SK-N-SH (cell line): ENCODE measurements around the gene HOXA2. TPM values are rescaled to one million over a fixed set of nuclear protein-coding genes. Genes with fewer than 3 reads are reported as not detected.

Experiments
- CTCF ChIA-PET: fragments of 300-600, 350-600 bp; formaldehyde crosslinking; extraction: SDS; loops from one replicate; lab custom pipeline; 2021; lab: Yijun Ruan, JAX
- POLR2A ChIA-PET: fragments of 350-600 bp; sonication (Branson Sonifier 250); formaldehyde crosslinking; extraction: SDS; loops from one replicate; lab custom pipeline; 2020; ENCODE audit warnings: antibody characterized with exemption, inconsistent platforms; lab: Yijun Ruan, JAX
- DNase-seq: peaks from one replicate; pipeline ENCODE4 v3.0.0; 2012
- H2AFZ ChIP-seq: fragments of 200-600 bp; sonication (generic); 2 replicates; pipeline ENCODE4 v1.8.1; 2016; ENCODE audit warnings: antibody characterized with exemption, mild to moderate bottlenecking, low read depth
- H3F3A ChIP-seq: fragments of 200-600 bp; sonication (generic); replicated peaks from 2 replicates; pipeline ENCODE3; 2016; ENCODE audit warnings: antibody characterized with exemption, mild to moderate bottlenecking; ENCODE audit not compliant: insufficient read depth
- H3K27ac ChIP-seq, 2 experiments: fragments of 200-500 bp in 1 of 2; fragments of 200-600 bp in 1 of 2; sonication (Bioruptor generic) in 1 of 2; sonication (generic), shearing (Covaris generic) in 1 of 2; 2 replicates each; pipeline versions ENCODE4 v1.5.1 to v1.6.1; 2014 to 2016; ENCODE audit warnings: low read depth in 2 of 2, inconsistent platforms in 1 of 2, low read length in 1 of 2, mild to moderate bottlenecking in 1 of 2, mixed read lengths in 1 of 2
- H3K27me3 ChIP-seq: fragments of 200-600 bp; sonication (generic), shearing (Covaris generic); 2 replicates; pipeline ENCODE4 v1.6.1; 2016; ENCODE audit warnings: mixed run types; ENCODE audit not compliant: insufficient read depth
- H3K36me3 ChIP-seq, 2 experiments: fragments of 200-500 bp in 1 of 2; fragments of 200-600 bp in 1 of 2; sonication (Bioruptor generic) in 1 of 2; sonication (generic) in 1 of 2; replicated peaks in 1 of 2; 2 replicates each; pipeline versions ENCODE3 to v1.5.1; 2014 to 2016; ENCODE audit warnings: low read length in 1 of 2, mild to moderate bottlenecking in 1 of 2; ENCODE audit not compliant: insufficient read depth in 2 of 2, control insufficient read depth in 1 of 2
- H3K4me1 ChIP-seq, 2 experiments: fragments of 200-500 bp in 1 of 2; fragments of 200-600 bp in 1 of 2; sonication (Bioruptor generic) in 1 of 2; sonication (generic), shearing (Covaris generic) in 1 of 2; 2 replicates each; pipeline versions ENCODE4 v1.5.1 to v1.6.1; 2014 to 2016; ENCODE audit warnings: low read depth in 1 of 2, low read length in 1 of 2, mixed run types in 1 of 2; ENCODE audit not compliant: insufficient read depth in 2 of 2, control insufficient read depth in 1 of 2
- H3K4me2 ChIP-seq: fragments of 200-600 bp; sonication (generic), shearing (Covaris generic); 2 replicates; pipeline ENCODE4 v1.6.1; 2017; ENCODE audit warnings: mixed run types
- H3K4me3 ChIP-seq, 2 experiments: fragments of 200-500 bp in 1 of 2; fragments of 200-600 bp in 1 of 2; sonication (Bioruptor generic) in 1 of 2; sonication (generic), shearing (Covaris generic) in 1 of 2; 2 replicates each; pipeline versions ENCODE4 v1.5.1 to v1.8.1; 2014 to 2016; ENCODE audit warnings: low read depth in 2 of 2, inconsistent platforms in 1 of 2, low read length in 1 of 2, mild to moderate bottlenecking in 1 of 2, mixed read lengths in 1 of 2, moderate library complexity in 1 of 2
- H3K79me2 ChIP-seq: fragments of 200-600 bp; sonication (generic); 2 replicates; pipeline ENCODE4 v1.8.1; 2017; ENCODE audit warnings: mild to moderate bottlenecking; ENCODE audit not compliant: insufficient read depth
- H3K9ac ChIP-seq: fragments of 200-600 bp; sonication (generic); 2 replicates; pipeline ENCODE4 v1.6.1; 2017; ENCODE audit warnings: mixed run types
- H3K9me2 ChIP-seq: fragments of 200-600 bp; sonication (generic); 2 replicates; pipeline ENCODE4 v1.6.1; 2017; ENCODE audit warnings: mixed run types
- H3K9me3 ChIP-seq: fragments of 200-600 bp; sonication (generic); 2 replicates; pipeline ENCODE4 v1.6.1; 2017; ENCODE audit warnings: mixed run types, mild to moderate bottlenecking, moderate library complexity
- H4K20me1 ChIP-seq: fragments of 200-600 bp; sonication (generic); 2 replicates; pipeline ENCODE4 v1.6.1; 2017; ENCODE audit warnings: mild to moderate bottlenecking, mixed run types; ENCODE audit not compliant: insufficient read depth
- CHD2 ChIP-seq: fragments of 150-350 bp; IDR thresholded peaks from 2 replicates; pipeline ENCODE4 v1.6.1; 2018; ENCODE audit warnings: low read length; ENCODE audit not compliant: partially characterized antibody
- ELF1 ChIP-seq: IDR thresholded peaks from 2 replicates; pipeline ENCODE4 v1.4.0; 2012
- FOXJ3 ChIP-seq: sonication (generic); formaldehyde crosslinking; IDR thresholded peaks from 2 replicates; pipeline ENCODE4 v1.5.1; 2020; ENCODE audit warnings: mild to moderate bottlenecking, missing genetic modification reagents
- FOXM1 ChIP-seq: IDR thresholded peaks from 2 replicates; pipeline ENCODE4 v1.4.0; 2012; ENCODE audit warnings: low read depth, mild to moderate bottlenecking
- JUND ChIP-seq: IDR thresholded peaks from 2 replicates; pipeline ENCODE4 v1.4.0; 2012
- MAX ChIP-seq: IDR thresholded peaks from 2 replicates; pipeline ENCODE4 v1.4.0; 2012; ENCODE audit warnings: low read depth
- NRF1 ChIP-seq: IDR thresholded peaks from 2 replicates; pipeline ENCODE4 v1.6.1; 2012; ENCODE audit warnings: low read depth, mild to moderate bottlenecking, low read length
- PBX3 ChIP-seq: IDR thresholded peaks from 2 replicates; pipeline ENCODE4; 2012
- POLR2AphosphoS5 ChIP-seq: IDR thresholded peaks from 2 replicates; pipeline ENCODE4 v1.6.1; 2012; ENCODE audit warnings: low read depth, low read length
- RAD21 ChIP-seq: IDR thresholded peaks from 2 replicates; pipeline ENCODE4 v1.6.1; 2012; ENCODE audit warnings: mild to moderate bottlenecking, low read length
- RFX5 ChIP-seq: IDR thresholded peaks from 2 replicates; pipeline ENCODE4 v1.6.1; 2012; ENCODE audit warnings: mild to moderate bottlenecking, improper control_type of control experiment, low read length
- TEAD4 ChIP-seq: IDR thresholded peaks from 2 replicates; pipeline ENCODE4 v1.4.0; 2012; ENCODE audit warnings: mild to moderate bottlenecking, borderline replicate concordance; ENCODE audit not compliant: insufficient read depth
- WGBS: methylation state at CpG from one replicate; pipeline ENCODE4 v1.1.6; 2017; ENCODE audit warnings: low lambda C conversion rate; 5-methylcytosine and 5-hydroxymethylcytosine counted together
- polyA plus RNA-seq, 3 experiments: library from polyadenylated mRNA; depleted of rRNA; stranded (reverse); fragments of >200 nt; gene quantifications; 2 replicates each; pipeline ENCODE4 v1.2.3, GENCODE V29; 2012
- TF ChIP-seq, protein P1 (sequence below): fragments of 150-350 bp; IDR thresholded peaks from 2 replicates; pipeline ENCODE4 v1.6.1; 2016; ENCODE audit warnings: mild to moderate bottlenecking, low read depth, low read length
- TF ChIP-seq, protein P2 (sequence below): IDR thresholded peaks from 2 replicates; pipeline ENCODE4 v1.4.0; 2012; ENCODE audit warnings: low read depth, borderline replicate concordance
- TF ChIP-seq, protein P3 (sequence below): fragments of 200-600 bp; sonication (generic); IDR thresholded peaks from 2 replicates; pipeline ENCODE4 v1.6.1; 2017; ENCODE audit warnings: antibody characterized with exemption, mild to moderate bottlenecking, moderate library complexity

HOXA2 gene
- polyA plus RNA-seq, 1 of the 3 experiments (the other 2 are of a cell fraction): not detected

DNA sequence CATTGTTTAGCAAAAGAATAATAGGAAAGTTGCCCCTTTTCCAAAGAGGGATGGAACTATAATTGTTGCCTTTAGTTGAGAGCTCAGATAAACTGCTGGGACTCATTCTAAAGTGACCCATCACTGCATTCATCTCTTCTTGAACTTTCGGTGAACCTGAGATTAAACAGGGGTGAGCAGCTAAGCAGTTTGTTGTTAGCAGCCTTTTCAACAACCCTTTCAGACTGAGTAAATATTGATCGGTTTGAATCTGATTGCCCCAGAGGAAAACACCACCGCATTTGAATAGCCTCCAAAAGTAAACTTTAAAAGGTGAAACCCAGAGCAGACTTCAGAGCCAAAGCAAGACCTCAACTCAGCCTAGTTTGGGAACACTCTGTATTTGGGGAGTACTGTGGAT lies 11.4 kb downstream of the HOXA2 start:
- H3K4me2 ChIP-seq: no peak overlapping the region
- H3K27ac ChIP-seq: no peak overlapping the region
- H3F3A ChIP-seq: no peaks in the 10 kb centered on the region
- H3K27me3 ChIP-seq: peaks cover 88% of the 10 kb centered on the region
- no peak for TF ChIP-seq FOXM1
- H4K20me1 ChIP-seq: no peaks in the 10 kb centered on the region
- no peak overlapping the region for H3K4me3 ChIP-seq
- WGBS: 2% methylated on average over 3 of the region's 3 CpGs
- CTCF ChIA-PET: interaction anchor here (0.5 to 1.4 kb wide), 2 partner anchors 10 to 980 kb away, joined by 3 read pairs; no protein-coding TSS in a partner anchor
- no peak overlapping the region for H2AFZ ChIP-seq
- H3K79me2 ChIP-seq: no peaks in the 10 kb centered on the region
- H3K4me1 ChIP-seq: no peaks in the 10 kb centered on the region; a peak in 1 of 4 replicates
- DNase-seq: no peak
- H3K9me2 ChIP-seq: no peaks in the 10 kb centered on the region
- H3K9ac ChIP-seq: no peak overlapping the region
- no peaks in the 10 kb centered on the region for H3K9me3 ChIP-seq
- H3K36me3 ChIP-seq: no peaks in the 10 kb centered on the region
- POLR2A ChIA-PET: no interaction called here

- H4K20me1 ChIP-seq: no peaks in the 10 kb centered on the region
- no peak overlapping the region for H3K4me2 ChIP-seq
- no peaks in the 10 kb centered on the region for H3K79me2 ChIP-seq
- H3K36me3 ChIP-seq: no peaks in the 10 kb centered on the region
- ChIA-PET POLR2A (no interaction called here), CTCF (interaction anchor here (0.9 to 1.1 kb wide), 2 partner anchors 8 to 68 kb away, joined by 3 read pairs; partner anchors contain the start of gene HOXA7)
- DNase-seq: peak; percentile 33
- no peaks in the 10 kb centered on the region for H3K4me1 ChIP-seq
- no peak overlapping the region for H2AFZ ChIP-seq
- H3K9me2 ChIP-seq: 0 out of 2 replicates have a peak, but pooled peaks cover 3% of the 10 kb centered on the region
- H3K27ac ChIP-seq: no peak overlapping the region
- no peak overlapping the region; a peak in 1 of 4 replicates for H3K4me3 ChIP-seq
- TF ChIP-seq TEAD4 (no peak), POLR2AphosphoS5 (no peak), NRF1 (no peak), PBX3 (no peak), JUND (no peak)
- WGBS: 22% methylated on average over 37 of the region's 68 CpGs
- no peak overlapping the region for H3K9ac ChIP-seq
- no peaks in the 10 kb centered on the region for H3K9me3 ChIP-seq
- H3F3A ChIP-seq: no peaks in the 10 kb centered on the region
- peaks cover 73% of the 10 kb centered on the region for H3K27me3 ChIP-seq
Measured at GRCh38 chr7:27088002-27088922, 14.2 kb downstream of the HOXA2 start.

- Histone ChIP-seq H3K4me2 (no peak overlapping the region), H2AFZ (no peak overlapping the region), H3F3A (no peaks in the 10 kb centered on the region), H3K9me3 (no peaks in the 10 kb centered on the region), H3K79me2 (no peaks in the 10 kb centered on the region), H3K4me1 (no peaks in the 10 kb centered on the region), H4K20me1 (no peaks in the 10 kb centered on the region), H3K36me3 (no peaks in the 10 kb centered on the region), H3K27ac (no peak overlapping the region), H3K4me3 (no peak overlapping the region), H3K9me2 (0 out of 2 replicates have a peak, but pooled peaks cover 4% of the 10 kb centered on the region), H3K9ac (no peak overlapping the region), H3K27me3 (peaks cover 37% of the 10 kb centered on the region)
- no peak for DNase-seq
- ChIA-PET POLR2A (no interaction called here), CTCF (interaction anchor here (0.7 to 1.9 kb wide), 3 partner anchors 10 to 243 kb away, joined by 3 to 6 read pairs (median 3); no protein-coding TSS in a partner anchor)
- 11% methylated on average over 2 of the region's 2 CpGs for WGBS
- TF ChIP-seq RFX5 (no peak), RAD21 (no peak), MAX (no peak), CHD2 (no peak), ELF1 (no peak), FOXJ3 (CRISPR knock-in tag) (no peak)
- TF ChIP-seq, protein P1, sequence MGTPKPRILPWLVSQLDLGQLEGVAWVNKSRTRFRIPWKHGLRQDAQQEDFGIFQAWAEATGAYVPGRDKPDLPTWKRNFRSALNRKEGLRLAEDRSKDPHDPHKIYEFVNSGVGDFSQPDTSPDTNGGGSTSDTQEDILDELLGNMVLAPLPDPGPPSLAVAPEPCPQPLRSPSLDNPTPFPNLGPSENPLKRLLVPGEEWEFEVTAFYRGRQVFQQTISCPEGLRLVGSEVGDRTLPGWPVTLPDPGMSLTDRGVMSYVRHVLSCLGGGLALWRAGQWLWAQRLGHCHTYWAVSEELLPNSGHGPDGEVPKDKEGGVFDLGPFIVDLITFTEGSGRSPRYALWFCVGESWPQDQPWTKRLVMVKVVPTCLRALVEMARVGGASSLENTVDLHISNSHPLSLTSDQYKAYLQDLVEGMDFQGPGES: no peak
- TF ChIP-seq, protein P2, sequence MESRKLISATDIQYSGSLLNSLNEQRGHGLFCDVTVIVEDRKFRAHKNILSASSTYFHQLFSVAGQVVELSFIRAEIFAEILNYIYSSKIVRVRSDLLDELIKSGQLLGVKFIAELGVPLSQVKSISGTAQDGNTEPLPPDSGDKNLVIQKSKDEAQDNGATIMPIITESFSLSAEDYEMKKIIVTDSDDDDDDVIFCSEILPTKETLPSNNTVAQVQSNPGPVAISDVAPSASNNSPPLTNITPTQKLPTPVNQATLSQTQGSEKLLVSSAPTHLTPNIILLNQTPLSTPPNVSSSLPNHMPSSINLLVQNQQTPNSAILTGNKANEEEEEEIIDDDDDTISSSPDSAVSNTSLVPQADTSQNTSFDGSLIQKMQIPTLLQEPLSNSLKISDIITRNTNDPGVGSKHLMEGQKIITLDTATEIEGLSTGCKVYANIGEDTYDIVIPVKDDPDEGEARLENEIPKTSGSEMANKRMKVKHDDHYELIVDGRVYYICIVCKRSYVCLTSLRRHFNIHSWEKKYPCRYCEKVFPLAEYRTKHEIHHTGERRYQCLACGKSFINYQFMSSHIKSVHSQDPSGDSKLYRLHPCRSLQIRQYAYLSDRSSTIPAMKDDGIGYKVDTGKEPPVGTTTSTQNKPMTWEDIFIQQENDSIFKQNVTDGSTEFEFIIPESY: no peak
- TF ChIP-seq, protein P3, sequence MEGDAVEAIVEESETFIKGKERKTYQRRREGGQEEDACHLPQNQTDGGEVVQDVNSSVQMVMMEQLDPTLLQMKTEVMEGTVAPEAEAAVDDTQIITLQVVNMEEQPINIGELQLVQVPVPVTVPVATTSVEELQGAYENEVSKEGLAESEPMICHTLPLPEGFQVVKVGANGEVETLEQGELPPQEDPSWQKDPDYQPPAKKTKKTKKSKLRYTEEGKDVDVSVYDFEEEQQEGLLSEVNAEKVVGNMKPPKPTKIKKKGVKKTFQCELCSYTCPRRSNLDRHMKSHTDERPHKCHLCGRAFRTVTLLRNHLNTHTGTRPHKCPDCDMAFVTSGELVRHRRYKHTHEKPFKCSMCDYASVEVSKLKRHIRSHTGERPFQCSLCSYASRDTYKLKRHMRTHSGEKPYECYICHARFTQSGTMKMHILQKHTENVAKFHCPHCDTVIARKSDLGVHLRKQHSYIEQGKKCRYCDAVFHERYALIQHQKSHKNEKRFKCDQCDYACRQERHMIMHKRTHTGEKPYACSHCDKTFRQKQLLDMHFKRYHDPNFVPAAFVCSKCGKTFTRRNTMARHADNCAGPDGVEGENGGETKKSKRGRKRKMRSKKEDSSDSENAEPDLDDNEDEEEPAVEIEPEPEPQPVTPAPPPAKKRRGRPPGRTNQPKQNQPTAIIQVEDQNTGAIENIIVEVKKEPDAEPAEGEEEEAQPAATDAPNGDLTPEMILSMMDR: no peak
Measured at GRCh38 chr7:27083646-27084045, 18.8 kb downstream of the HOXA2 start.
